Ureter (tissue), 1 donor: ENCODE measurements around the gene SYP. TPM values are rescaled to one million over a fixed set of nuclear protein-coding genes. Genes with fewer than 3 reads are reported as not detected.

ENCODE experiments used
- DNase-seq: peaks from one replicate; pipeline ENCODE4 v3.0.0-alpha.2; 2020; ENCODE audit warnings: low spot score
- total RNA-seq: library from RNA; stranded (reverse); gene quantifications from one replicate; pipeline ENCODE4 v1.2.4, GENCODE V29; 2023
- donor health status: DM: yes; HTN: yes; CAD: no.

SYP gene
- total RNA-seq, 1 donor from 2014 or later = 1.7 TPM

DNA sequence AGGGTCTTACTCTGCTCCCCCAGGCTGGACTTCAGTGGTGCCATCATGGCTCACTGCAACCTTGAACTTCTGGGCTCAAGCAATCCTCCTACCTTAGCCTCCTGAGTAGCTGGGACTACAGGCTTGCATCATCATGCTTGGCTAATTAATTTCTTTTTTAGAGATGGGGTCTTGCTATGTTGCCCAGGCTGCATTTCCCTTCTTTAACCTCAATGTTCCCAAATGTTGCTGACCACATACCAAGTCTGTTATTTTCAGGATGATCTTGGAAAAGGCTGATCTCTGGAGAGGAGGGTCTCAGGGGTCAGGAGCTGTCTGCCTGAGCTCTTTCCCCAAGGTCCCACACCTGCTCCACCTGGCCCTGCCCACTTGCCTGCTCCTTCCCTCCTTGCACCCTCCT, 20.1 kb upstream of the SYP start:
- no peak for DNase-seq

DNA sequence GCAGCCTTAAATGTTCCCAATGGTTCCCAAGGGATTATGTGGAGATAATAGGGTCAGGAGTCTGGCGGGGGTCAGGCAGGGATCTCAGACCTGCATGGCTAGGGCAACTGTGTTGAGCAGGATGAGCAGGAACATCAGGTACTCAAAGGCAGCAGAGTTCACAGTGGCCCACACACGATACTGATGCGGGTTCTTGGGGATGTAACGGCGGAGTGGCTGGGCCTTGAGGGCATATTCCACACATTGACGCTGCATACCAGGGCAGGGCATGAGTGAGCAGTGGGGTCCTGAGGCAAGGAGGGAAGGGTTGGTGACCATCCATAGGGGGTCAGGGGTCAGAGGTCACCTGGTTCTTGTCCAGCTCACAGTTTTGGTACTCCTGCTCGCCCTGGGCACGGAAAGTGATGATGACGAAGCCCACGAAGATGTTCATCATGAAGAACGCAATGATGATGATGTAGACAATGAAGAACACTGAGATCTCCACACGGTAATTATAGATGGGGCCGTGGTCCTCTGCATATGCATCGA, 15.1 kb upstream of the SYP start:
- DNase-seq = no peak

DNA sequence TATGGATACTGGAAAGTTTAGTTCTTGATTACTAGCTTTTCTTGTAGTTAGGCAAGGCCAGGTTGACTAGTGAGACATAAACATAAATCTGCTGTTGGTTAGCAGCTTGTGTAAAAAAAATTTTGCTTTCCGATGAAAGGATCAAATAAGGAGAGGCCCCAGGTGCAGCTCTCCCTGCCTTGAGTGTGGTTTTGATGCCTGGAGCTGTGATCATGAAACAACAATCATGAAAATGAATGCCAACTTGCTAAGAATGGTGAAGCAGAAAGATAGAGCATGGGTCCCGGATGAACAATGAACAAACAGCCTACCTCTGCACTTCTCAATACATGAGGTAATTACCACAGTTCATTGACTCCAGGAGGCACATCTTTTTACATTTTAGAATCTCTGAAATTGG, 14.4 kb upstream of the SYP start:
- DNase-seq = no peak

DNA sequence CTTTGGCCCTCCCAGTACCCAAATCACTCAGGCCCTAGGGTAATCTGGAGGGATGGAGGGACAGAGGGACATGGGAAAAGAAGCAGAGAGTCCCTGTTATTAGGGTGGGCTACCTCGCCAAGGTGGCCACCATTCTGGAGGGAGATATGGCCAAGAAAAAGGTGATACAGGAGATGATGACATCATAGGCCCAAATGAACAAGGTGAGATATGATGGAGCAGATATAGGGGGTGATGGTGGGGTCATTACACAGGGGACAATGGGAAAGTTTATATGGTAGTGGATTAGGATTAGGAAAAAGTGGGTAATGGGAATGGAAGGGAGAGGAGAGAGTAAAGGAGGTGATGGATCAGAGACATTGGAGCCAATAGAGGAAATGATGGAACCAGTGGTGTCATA, 12.9 kb upstream of the SYP start:
- no peak for DNase-seq

DNA sequence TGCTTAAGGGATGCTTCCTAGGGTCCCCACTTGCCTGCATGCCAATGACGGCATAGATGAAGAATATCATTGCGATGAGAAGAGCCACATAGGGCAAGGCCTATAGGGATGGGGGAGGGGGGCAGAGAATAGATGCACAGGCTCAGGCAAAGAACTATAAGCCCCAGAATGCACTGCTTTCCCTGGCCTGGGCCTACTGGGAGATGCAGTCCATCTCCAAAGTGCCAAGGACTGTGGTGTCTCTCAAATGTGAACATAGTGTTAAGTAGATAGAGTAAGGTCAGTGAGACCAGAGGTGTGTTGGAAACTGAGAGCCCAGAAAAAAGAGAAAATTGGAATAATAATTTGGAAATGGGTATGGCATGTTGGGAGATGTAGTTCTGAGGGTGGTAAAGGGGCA, 12.2 kb upstream of the SYP start:
- no peak for DNase-seq

DNA sequence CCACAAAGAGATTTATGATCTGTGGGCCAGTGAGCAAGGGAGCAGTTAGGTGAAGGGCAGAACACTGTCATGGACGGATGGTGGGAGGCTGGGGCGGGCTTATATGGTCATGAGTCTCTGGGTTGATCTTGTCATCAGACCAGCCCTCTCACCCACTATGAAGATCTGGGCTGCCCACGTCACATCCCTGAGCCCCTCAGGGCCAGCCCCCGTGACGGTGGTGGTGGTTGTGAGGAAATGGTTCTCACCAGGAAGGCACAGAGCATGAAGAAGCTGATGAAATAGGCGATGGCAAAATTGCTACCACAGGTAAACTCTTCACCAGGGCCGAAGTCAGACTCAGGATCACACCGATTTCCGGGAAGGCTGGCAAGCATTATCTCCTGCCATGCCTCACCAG, 11.1 kb upstream of the SYP start:
- no peak for DNase-seq

DNA sequence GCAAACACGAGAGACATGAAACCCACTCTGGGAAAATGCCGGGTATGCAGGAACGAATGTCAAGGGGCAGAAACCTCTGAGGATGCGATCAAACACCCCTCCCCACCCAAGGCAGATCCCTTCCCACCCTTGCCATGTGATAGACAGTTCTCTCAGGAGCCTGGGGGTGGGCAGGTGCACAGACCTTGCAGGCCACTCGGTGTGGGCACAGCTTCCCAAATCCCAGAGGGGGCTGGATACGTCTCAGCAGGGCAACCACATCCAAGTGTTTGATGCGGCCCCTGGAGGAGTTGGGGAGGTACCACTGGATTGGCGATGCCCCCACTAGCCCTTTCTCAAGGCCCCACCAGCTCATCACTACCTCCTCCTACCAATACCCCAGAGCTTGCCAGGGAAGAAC, 10.4 kb upstream of the SYP start:
- DNase-seq = no peak

DNA sequence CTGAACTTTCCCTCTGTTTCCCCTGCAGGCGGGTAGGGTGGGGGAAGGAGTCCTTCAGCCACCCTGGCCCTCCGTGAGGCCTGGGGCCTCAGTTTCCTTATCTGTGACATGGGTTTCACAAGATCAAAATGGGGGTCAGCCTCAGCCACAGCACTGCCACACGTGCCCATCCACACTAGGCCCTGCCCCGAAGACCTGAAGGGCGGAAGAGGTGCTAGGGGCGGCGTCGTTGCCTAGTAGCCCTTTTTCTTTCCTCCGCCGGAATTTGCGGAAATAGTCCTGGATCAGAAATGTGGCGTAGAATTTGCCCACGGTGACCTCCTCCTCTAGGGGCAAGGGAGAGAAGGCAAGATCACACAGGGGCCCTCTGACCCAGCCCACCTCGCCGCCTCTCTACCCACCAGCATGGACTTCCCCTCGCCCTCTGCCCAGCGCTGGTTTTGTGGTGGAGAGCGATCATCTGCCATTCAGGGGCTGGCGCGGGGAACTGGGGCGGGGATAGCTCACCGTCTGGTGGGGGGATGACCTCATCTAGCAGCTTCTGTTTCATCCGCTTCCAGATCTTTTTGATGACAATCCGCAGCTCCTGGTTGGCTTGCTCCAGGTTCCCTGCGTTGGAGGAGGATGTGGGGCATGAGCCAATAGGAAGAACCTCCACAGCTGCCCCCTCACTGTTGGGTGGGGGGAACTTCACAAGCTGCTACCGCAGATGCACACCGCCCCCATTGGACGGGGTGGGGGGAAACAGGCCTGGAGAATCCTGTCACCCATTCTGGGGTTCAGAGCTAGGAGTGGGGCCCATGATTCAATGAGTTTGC, 9.7 kb upstream of the SYP start:
- DNase-seq = no peak

DNA sequence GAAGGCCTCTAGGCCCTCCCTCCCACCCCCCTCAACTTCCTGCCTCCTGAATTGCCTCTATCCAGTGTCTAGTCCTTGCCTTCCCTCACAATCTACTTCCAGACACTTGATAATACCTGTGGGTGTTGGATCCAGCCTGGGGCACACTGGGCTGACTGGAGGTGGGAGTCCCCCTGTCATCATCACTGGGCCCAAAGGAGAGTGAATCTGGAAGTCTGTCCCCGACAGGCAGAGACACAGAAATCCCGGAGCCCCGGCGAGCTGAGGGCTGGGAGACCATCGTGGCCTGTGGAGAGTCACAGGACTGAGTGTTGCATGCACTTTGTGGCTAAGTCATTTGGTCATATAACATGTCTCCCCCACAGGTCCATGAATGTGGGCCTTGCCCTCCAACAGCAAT, 8.4 kb upstream of the SYP start:
- DNase-seq = no peak

DNA sequence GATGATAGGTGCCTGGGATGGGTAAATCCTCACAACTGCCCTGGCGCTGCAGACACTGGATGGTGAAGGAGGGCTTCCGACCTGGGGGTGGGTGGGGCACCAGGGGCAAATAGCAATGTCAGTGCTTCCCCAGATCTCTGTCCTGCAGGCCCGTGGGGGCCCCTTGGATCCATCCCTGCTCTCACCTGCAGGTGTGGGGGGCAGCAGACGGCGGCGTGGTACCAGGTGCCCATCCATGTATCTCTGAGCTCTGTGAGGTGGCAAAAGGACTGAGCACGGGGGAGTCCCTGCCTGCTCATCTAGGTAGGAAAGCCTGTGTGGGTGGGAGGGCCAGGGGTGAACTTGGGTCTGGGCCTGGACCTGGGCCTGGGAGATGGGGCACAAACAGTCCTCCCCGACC, 6.5 kb upstream of the SYP start:
- no peak for DNase-seq

DNA sequence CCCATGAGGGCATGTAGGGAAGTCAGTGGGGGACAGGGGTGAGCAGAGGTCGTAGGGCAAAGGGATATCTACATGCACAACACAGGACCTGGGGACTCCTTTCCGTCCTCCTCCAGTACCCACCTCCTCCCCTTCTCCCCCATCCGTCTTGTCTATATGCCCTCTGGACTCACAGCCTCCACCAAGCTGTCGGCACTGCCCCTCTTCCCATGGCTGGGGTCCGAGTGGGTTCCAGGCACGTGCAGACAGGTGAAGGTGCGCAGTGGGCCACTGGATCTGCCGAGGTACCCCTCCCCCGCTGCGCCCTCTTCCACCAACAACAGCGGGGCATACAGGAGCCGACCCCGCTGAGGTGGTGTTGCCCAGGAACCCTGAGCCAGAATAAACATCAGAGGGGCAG, 5.5 kb upstream of the SYP start:
- DNase-seq = no peak

DNA sequence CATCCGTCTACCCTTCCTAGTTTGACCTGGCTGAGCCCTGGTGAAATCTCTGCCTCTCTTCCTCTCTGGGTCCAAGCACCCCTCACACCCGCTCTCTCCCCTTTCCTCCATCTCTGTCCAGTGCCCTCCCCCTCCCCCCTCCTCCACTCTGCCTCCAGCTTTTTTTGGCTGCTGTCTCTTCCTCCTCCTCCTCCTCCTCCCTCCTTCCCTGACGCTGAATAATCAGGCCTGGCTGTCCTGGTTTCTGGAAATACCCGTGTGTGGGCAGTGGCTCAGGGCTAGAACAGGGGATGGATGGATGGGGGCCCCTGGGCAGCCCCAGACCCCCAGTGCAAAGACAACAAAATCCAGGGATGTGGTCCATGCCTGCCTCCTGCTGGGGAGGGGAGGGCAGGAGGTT, 4.7 kb upstream of the SYP start:
- no peak for DNase-seq

DNA sequence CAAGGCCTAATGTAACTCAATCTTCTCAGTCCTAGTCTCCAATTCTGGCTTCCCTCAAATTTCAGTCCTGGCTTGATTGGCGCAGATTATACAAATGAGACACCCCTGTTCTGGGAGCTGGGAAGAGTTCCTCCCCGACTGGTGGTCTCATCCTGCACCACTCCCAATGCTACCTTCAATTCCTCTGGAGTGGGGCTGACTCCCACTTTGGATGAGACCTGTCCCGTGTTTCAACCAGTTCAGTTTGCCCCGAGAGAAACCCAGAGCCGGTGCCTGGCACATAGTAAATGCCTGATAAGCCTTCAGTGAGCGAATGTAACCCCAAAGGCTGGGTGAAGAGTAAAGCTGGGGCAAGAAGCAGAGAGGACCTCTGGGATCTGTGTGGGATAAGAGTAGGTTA, 4.0 kb upstream of the SYP start:
- no peak for DNase-seq

DNA sequence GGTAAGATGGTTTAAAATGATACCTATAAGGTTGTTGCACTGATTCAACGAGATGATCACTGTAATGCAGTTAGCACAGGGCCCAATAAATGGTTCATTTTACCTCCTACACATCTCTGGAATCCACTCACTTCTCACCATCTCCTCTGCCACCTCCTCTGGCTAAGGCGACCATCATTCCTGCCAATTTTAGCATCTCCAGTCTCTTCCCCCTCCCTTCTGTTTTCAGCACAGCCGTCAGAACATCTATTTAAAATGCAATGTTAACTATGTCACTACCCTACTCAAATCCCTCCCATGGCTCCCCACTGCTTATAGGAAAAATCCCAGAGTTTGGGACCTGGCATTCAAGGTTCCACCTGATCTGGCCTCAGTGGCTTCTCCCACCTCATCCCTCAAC, 3.5 kb upstream of the SYP start:
- DNase-seq = no peak

DNA sequence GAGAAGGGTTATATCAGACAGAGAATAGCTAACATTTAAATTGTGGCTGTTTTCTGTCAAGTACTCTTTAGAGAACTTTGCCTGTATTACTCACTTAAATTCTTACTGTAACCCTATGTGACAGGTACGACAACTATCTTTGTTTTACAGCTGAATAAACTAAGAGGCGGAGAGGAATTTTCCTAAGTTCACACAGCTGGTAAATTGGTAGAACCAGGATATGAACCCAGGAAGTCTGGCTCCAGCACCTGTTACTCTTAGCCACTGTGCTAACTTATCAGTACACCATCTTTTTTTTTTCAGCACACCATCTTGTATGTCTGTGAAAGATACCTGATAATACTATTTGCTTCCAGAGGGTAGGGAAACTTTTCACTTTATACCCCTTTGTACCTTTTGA, 2.0 kb upstream of the SYP start:
- no peak for DNase-seq

DNA sequence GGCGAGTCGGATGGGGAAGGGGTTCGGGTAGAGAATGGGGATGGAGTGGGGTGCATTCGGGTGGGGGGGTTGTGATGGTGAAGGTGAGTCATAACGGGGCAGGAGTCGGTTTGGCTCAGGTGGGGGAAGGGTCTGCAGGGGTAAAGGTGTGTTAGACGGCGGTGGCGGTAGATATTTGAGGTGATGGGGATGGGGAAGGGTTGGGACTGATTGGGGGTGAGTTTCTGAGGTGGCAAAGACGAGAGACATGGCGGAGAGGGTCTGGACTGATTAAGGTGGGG, 738 bp downstream of the SYP start:
- no peak for DNase-seq

DNA sequence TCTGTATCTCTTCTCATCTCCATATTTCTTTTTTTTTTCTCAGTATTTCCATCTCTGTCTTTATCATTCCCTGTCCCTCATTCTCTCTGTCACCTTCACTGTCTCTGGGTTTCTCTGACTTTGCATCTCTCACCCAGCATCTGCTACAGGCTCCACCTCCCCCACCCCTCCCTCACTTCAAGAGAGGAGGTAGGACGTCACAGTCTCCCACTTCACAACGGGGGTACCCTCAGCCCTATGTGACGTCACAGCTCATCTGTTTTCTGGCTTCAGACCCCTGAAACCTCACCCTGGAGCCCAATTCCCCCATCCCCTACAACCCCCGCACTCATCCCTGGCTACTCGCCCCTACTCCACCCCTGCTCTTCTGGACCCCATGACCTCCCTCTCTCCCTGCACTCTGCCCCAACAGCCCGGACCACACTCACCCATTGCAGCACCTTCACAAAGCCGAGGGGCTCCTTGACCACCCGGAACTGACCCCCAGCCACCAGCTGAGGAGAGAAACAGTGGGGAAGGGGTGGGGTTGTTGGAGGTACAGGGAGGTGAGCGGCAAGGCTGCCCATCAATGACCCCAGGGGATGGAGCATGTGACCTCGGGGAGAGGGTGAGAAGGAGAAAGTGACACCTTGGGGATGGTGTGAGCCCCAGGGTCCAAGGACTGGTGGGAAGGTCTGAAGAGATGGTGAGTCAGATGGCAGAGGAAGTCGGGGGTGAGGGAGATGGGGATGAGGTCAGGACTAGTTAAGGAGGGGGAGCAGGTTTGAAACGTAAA, 1.3 kb downstream of the SYP start:
- DNase-seq = no peak

DNA sequence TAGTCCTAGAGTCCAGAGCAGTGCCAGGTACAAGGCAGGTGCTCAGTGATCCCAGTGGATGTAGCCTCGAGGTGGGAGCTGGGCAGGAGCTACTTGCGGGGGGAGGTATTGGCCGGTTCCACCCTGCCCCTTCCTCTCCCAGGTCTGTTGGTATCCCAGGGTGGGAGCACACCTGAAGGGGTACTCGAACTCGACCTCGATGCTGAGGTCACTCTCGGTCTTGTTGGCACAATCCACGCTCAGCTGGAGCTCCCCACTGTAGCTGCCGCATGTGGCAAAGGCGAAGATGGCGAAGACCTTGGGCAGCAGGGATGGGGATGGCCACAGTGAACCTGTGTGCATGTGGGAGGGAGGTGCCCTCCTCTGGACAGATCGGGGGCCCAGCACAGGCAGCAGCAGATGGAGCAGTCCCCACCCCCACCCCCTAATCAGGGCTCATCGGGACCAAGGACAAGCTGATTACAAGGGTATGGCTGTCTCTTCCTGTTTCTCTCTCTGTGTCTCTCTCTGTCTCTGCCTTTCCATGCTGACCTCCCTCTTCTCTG, 2.4 kb downstream of the SYP start:
- DNase-seq = no peak

DNA sequence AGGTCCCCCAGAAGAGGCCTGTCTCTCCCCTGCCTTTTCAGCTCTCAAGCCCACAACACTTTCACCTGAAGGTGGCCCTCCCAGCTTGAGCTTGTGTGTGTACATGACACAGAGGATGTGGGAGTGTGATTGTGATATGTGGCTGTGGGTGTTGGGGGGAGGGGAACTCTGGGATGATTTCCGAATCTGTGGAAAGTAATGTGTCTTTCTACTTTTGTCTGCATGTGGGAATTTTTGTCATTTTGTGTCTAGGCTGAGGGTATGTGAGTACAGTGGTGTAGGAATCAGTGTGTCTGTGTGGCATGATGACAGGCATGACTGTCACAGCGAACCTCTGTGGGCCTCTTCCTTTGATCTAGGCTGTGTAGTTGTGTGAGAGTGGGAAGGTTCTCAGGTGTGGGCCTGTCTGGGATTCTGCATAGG, 6.4 kb downstream of the SYP start:
- no peak for DNase-seq

DNA sequence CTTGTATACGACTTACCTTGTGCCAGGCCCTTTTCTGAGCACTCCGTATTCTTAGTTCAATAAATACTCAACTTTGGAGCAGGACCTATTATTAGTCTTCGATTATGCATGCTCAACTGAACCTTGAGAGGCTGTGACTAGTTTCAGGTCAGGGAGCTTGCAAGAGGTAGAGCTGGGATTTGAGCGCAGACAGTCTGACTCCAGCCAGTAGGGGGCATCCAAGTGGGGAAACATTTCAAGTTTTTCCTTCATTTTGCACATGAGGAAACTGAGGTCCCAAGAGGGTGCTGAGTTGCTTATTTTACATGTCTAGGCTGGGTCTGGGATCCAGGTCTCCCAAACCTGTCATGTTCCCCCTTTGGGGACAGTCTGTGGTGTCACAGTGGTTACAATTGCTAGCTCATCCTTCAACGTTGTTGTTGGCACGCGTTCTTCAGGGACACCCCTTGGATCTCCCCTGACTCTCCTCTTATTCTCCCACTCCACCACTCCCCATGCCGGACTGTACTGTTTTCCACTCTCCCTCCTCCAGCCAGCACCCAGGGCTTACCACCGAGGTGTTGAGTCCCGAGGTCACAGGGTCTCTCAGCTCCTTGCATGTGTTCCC, 7.2 kb downstream of the SYP start:
- DNase-seq = no peak

DNA sequence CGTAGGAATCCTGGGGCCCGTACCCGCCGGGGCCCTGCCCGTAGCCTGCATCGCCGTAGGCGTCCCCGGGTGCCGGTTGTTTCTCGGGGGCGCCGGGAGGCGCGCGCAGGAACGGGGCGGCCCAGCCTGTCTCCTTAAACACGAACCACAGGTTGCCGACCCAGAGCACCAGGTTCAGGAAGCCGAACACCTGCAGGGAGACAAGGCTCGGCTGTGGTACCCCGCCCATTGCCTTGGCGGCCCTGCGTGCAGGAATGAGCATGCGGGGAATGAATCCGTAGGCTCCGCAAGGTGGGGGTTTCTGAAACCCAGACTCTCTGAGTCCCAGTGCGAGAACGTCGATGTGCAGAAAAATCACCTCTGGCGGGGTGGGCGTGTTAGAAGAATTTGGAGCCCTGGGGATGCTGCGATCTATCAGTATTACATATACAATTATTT, 8.4 kb downstream of the SYP start:
- no peak for DNase-seq

DNA sequence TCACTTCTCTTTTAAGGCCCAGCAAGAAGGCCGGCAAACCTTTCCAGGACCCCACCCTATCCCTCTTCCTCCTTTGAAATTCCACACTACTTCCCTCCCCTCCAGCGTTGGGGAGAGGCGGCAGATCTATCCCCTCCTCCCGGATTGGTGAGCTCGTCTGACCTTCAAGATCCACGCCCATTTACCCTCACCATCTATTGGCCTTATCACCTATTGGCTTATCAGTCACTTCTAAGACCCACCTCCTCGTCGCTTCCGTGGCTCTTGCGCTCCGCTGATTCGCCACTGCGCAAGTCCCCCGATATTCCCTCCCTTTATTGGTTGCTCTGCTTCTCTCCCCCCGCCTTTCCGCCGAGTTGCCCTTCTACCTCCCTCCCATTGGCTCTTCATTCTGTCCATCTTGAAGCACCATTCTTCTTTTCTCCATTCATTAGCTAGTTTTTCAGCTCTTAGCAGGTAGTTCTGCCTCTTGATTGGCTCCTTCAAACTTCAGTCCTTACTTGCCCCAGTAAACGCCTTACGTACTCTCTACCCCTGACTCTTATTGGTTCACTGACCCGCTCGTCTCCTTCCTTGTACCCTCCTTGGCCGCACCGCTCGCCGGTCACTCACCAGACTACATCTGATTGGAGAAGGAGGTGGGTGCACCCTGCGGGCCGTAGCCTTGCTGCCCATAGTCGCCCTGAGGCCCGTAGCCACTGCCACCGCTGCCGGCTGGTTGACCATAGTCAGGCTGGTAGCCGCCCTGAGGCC, 9.0 kb downstream of the SYP start:
- peak; percentile 94 for DNase-seq
